ENCODE data around the gene SLC25A38. TPM values are rescaled to one million over a fixed set of nuclear protein-coding genes. Genes with fewer than 3 reads are reported as not detected.

Gene SLC25A38
- total RNA-seq, 2 donors from 2014 or later = 12.0 to 13.7 TPM

GRCh38 chr3:39419742-39420315 is 36.7 kb downstream of the SLC25A38 start:
- DNase-seq (no peak), ATAC-seq (no peak)
- intact Hi-C loops (cut with DNase I) = no loop called here

- ATAC-seq (no peak), DNase-seq (no peak)
- intact Hi-C loops (cut with DNase I) = no loop called here
Measured at GRCh38 chr3:39420543-39420942, 37.4 kb downstream of the SLC25A38 start.

- intact Hi-C loops (cut with DNase I) = no loop called here
- ATAC-seq = no peak
- no peak for DNase-seq
Measured at GRCh38 chr3:39423436-39423970, 40.3 kb downstream of the SLC25A38 start.

GRCh38 chr3:39426312-39426711 is 43.1 kb downstream of the SLC25A38 start:
- DNase-seq (no peak), ATAC-seq (no peak)
- intact Hi-C loops (cut with DNase I) = no loop called here

- intact Hi-C loops (cut with DNase I) = no loop called here
- DNase-seq = no peak
- no peak for ATAC-seq
Measured at GRCh38 chr3:39427506-39427905, 44.3 kb downstream of the SLC25A38 start.

GRCh38 chr3:39428745-39429201 is 45.6 kb downstream of the SLC25A38 start:
- ATAC-seq (peak; percentile 57 to 74), DNase-seq (peak; percentile 65)
- intact Hi-C loops (cut with DNase I) = no loop called here

GRCh38 chr3:39429466-39429865 is 46.3 kb downstream of the SLC25A38 start:
- intact Hi-C loops (cut with DNase I) = no loop called here
- no peak for ATAC-seq
- DNase-seq = no peak

- intact Hi-C loops (cut with DNase I) = loop anchor here in 1 of 2 donors (10.0 kb wide), 1 partner anchor 52 kb away; no protein-coding TSS in a partner anchor
- DNase-seq (no peak), ATAC-seq (no peak)
Measured at GRCh38 chr3:39432342-39432741, 49.2 kb downstream of the SLC25A38 start.

GRCh38 chr3:39433642-39434041 is 50.5 kb downstream of the SLC25A38 start:
- intact Hi-C loops (cut with DNase I) = loop anchor here in 1 of 2 donors (10.0 kb wide), 1 partner anchor 51 kb away; no protein-coding TSS in a partner anchor
- ATAC-seq = peak; percentile 51 to 58
- DNase-seq = no peak

- DNase-seq (no peak), ATAC-seq (no peak)
- intact Hi-C loops (cut with DNase I) = loop anchor here in 1 of 2 donors (10.0 kb wide), 1 partner anchor 50 kb away; no protein-coding TSS in a partner anchor
Measured at GRCh38 chr3:39434574-39434973, 51.4 kb downstream of the SLC25A38 start.

GRCh38 chr3:39435006-39435748 is 52.0 kb downstream of the SLC25A38 start:
- ATAC-seq = no peak
- intact Hi-C loops (cut with DNase I) = loop anchor here in 1 of 2 donors (10.0 kb wide), 1 partner anchor 50 kb away; no protein-coding TSS in a partner anchor
- no peak for DNase-seq

GRCh38 chr3:39438880-39439279 is 55.7 kb downstream of the SLC25A38 start:
- intact Hi-C loops (cut with DNase I) = loop anchor here in 1 of 2 donors (10.0 kb wide), 1 partner anchor 46 kb away; no protein-coding TSS in a partner anchor
- DNase-seq (no peak), ATAC-seq (no peak)

- ATAC-seq (no peak), DNase-seq (no peak)
- intact Hi-C loops (cut with DNase I) = no loop called here
Measured at GRCh38 chr3:39440316-39440715, 57.1 kb downstream of the SLC25A38 start.

- DNase-seq (no peak), ATAC-seq (no peak)
- intact Hi-C loops (cut with DNase I) = no loop called here
Measured at GRCh38 chr3:39443530-39443929, 60.4 kb downstream of the SLC25A38 start.

GRCh38 chr3:39445927-39446326 is 62.8 kb downstream of the SLC25A38 start:
- DNase-seq (no peak), ATAC-seq (no peak)
- intact Hi-C loops (cut with DNase I) = no loop called here

GRCh38 chr3:39446444-39446843 is 63.3 kb downstream of the SLC25A38 start:
- intact Hi-C loops (cut with DNase I) = no loop called here
- ATAC-seq (no peak), DNase-seq (no peak)

Data from left cardiac atrium (tissue), 4 donors.